Measurements from ENCODE around the gene DNER. TPM values are rescaled to one million over a fixed set of nuclear protein-coding genes. Genes with fewer than 3 reads are reported as not detected.

Gene DNER
- polyA plus RNA-seq, 2 of the 4 experiments (the other 2 are of a cell fraction), result 0.34 to 4.2 TPM

- FAIRE-seq (no peak), ATAC-seq (no peak), DNase-seq (ENCODE audit: low read depth in 1 of 2, low spot score in 1 of 2) (no peak)
- H3K4me2 ChIP-seq, result no peak overlapping the region
- H3K4me1 ChIP-seq, result no peaks in the 10 kb centered on the region
- H3K9me3 ChIP-seq, result no peaks in the 10 kb centered on the region
- 52% methylated on average over 6 of the region's 6 CpGs for WGBS (ENCODE audit: missing lambda C conversion rate)
- ChIA-PET POLR2A (no interaction called here), CTCF (interaction anchor here (1.4 kb wide), 1 partner anchor 36 kb away, joined by 3 read pairs; no protein-coding TSS in a partner anchor)
- no peak overlapping the region for H3K4me3 ChIP-seq
- no peak overlapping the region for H3K27ac ChIP-seq
- TF ChIP-seq TFCP2L1 (CRISPR knock-in tag; IDR thresholded peaks at IDR 0.05) (no peak), ZSCAN20 (CRISPR knock-in tag; IDR thresholded peaks at IDR 0.05) (no peak), RAD21 (conservative IDR thresholded peaks at IDR 0.05 in 1 of 2, IDR thresholded peaks at IDR 0.05 in 1 of 2) (no peak), HES2 (IDR thresholded peaks at IDR 0.05) (no peak), JUN (IDR thresholded peaks at IDR 0.05) (no peak), PHF8 (IDR thresholded peaks at IDR 0.05; ENCODE audit: borderline replicate concordance, low read depth) (no peak), JUNB (IDR thresholded peaks at IDR 0.05) (no peak), CBX8 (IDR thresholded peaks at IDR 0.05) (no peak), BCL3 (IDR thresholded peaks at IDR 0.05) (no peak), KDM5A (IDR thresholded peaks at IDR 0.05) (no peak), MAZ (IDR thresholded peaks at IDR 0.05; ENCODE audit: borderline replicate concordance, low read depth, low read length) (no peak), CHD2 (IDR thresholded peaks at IDR 0.05; ENCODE audit: low read length, partially characterized antibody) (no peak), FOSB (CRISPR knock-in tag; IDR thresholded peaks at IDR 0.05) (no peak), ZC3H11A (IDR thresholded peaks at IDR 0.05) (no peak), MYC (IDR thresholded peaks at IDR 0.05; ENCODE audit: borderline replicate concordance, low read length) (no peak), FOSL2 (IDR thresholded peaks at IDR 0.05) (no peak), FOSL2 (CRISPR knock-in tag; IDR thresholded peaks at IDR 0.05) (no peak), ATOH8 (CRISPR knock-in tag; IDR thresholded peaks at IDR 0.05; ENCODE audit: low read depth) (no peak), HMGXB4 (CRISPR knock-in tag; IDR thresholded peaks at IDR 0.05; ENCODE audit: borderline replicate concordance) (no peak)
Observed at GRCh38 chr2:229684942-229685562, 29.3 kb downstream of the DNER start.

GRCh38 chr2:229679393-229680125 is 34.8 kb downstream of the DNER start:
- H3K4me3 ChIP-seq, result no peak overlapping the region
- no peak overlapping the region for H3K27ac ChIP-seq
- H3K4me1 ChIP-seq, result no peaks in the 10 kb centered on the region
- no peaks in the 10 kb centered on the region for H3K9me3 ChIP-seq
- ChIA-PET CTCF (no interaction called here), POLR2A (no interaction called here)
- no peak for TF ChIP-seq ZNF302 (CRISPR knock-in tag; IDR thresholded peaks at IDR 0.05)
- no peak for TF ChIP-seq E2F6 (IDR thresholded peaks at IDR 0.05; ENCODE audit: borderline replicate concordance, low read depth)
- TF ChIP-seq HEYL (CRISPR knock-in tag; IDR thresholded peaks at IDR 0.05), result no peak
- no peak for TF ChIP-seq RARB (CRISPR knock-in tag; IDR thresholded peaks at IDR 0.05)
- TF ChIP-seq CHD4 (IDR thresholded peaks at IDR 0.05; ENCODE audit: borderline replicate concordance), result no peak
- TF ChIP-seq RCOR1 (IDR thresholded peaks at IDR 0.05; ENCODE audit: low read depth, low read length), result no peak
- no peak for TF ChIP-seq BCL3 (IDR thresholded peaks at IDR 0.05)
- TF ChIP-seq ZFP36 (IDR thresholded peaks at IDR 0.05; ENCODE audit: borderline replicate concordance, partially characterized antibody), result no peak
- ATAC-seq (no peak), FAIRE-seq (no peak), DNase-seq (ENCODE audit: low read depth in 1 of 2, low spot score in 1 of 2) (no peak)
- H3K4me2 ChIP-seq, result no peak overlapping the region
- 3% methylated on average over 4 of the region's 4 CpGs for WGBS (ENCODE audit: missing lambda C conversion rate)
